Activated CD4-positive, alpha-beta T cell treated with anti-CD3 and anti-CD28 coated beads for 36 hours (primary cell): ENCODE results near the gene MXD3. TPM values are rescaled to one million over a fixed set of nuclear protein-coding genes. Genes with fewer than 3 reads are reported as not detected.
"Not testable (repeated sequence)": the region's sequence is repeated elsewhere in the genome, so short reads cannot be mapped to it uniquely, and the experiment has no call there.

ENCODE experiments used
- ATAC-seq: fragments of 200-7000 bp; cut with Tn5 transposase; one replicate; pipeline ENCODE4 v1.10.0; 2021; ENCODE audit warnings: mild to moderate bottlenecking, moderate library complexity
- CTCF ChIA-PET: fragments of 350-600 bp; sonication (Branson Sonifier 250); formaldehyde crosslinking; loops from one replicate; lab custom pipeline; 2021; ENCODE audit warnings: antibody characterized with exemption; lab: Charles Lee
- POLR2A ChIA-PET: fragments of 350-600 bp; sonication (Branson Sonifier 250); formaldehyde crosslinking; loops from one replicate; lab custom pipeline; 2021; ENCODE audit warnings: antibody characterized with exemption, inconsistent platforms; lab: Charles Lee
- DNase-seq: peaks from one replicate; pipeline ENCODE4 v3.0.0-alpha.2; 2020
- H3K27ac Mint-ChIP-seq: one replicate; pipeline ENCODE4 v1.8.0; 2021; ENCODE audit warnings: mixed read lengths
- H3K27me3 Mint-ChIP-seq: one replicate; pipeline ENCODE4 v1.8.0; 2021; ENCODE audit warnings: mixed read lengths
- H3K36me3 Mint-ChIP-seq: one replicate; pipeline ENCODE4 v1.8.0; 2021; ENCODE audit warnings: low read depth, mixed read lengths
- H3K4me1 Mint-ChIP-seq: one replicate; pipeline ENCODE4 v1.8.0; 2021; ENCODE audit warnings: mixed read lengths
- H3K4me3 Mint-ChIP-seq: one replicate; pipeline ENCODE4 v1.8.0; 2021; ENCODE audit warnings: mild to moderate bottlenecking, moderate library complexity, mixed read lengths
- H3K9me3 Mint-ChIP-seq: one replicate; pipeline ENCODE4 v1.8.0; 2021; ENCODE audit warnings: low read depth, mixed read lengths
- intact Hi-C, 2 experiments: fragments of 100-400 bp; cut with DNase I in 1 of 2; cut with micrococcal nuclease in 1 of 2; formaldehyde crosslinking; loops; one replicate each; pipeline versions ENCODE4 v1.14.2 to v1.15.1; 2022 to 2024; cut with DNase I, micrococcal nuclease
- total RNA-seq, 2 experiments: library from RNA; stranded (reverse); gene quantifications; one replicate each; pipeline ENCODE4 v1.2.3, GENCODE V29; 2021

MXD3 gene
- total RNA-seq, 2 experiments from 2014 or later, result 21.3 to 27.2 TPM

- Mint-ChIP-seq H3K36me3 (peaks cover 30% of the 10 kb centered on the region), H3K9me3 (no peaks in the 10 kb centered on the region), H3K4me1 (no peaks in the 10 kb centered on the region), H3K4me3 (no peak overlapping the region), H3K27ac (no peak overlapping the region), H3K27me3 (no peaks in the 10 kb centered on the region)
- POLR2A ChIA-PET, result no interaction called here
- ATAC-seq (no peak), DNase-seq (no peak)
- intact Hi-C loops, result loop anchor here in 1 of 2 experiments (10.0 kb wide), 1 partner anchor 156 kb away; no protein-coding TSS in a partner anchor
- CTCF ChIA-PET, result interaction anchor here (0.9 to 1.2 kb wide), 2 partner anchors 15 to 157 kb away, joined by 3 to 4 read pairs; no protein-coding TSS in a partner anchor
Measured at GRCh38 chr5:177270653-177271052, 41.0 kb downstream of the MXD3 start.

GRCh38 chr5:177269976-177270375, 41.7 kb downstream of the MXD3 start:
- no peak for ATAC-seq
- ChIA-PET POLR2A (no interaction called here), CTCF (interaction anchor here (1.1 to 1.2 kb wide), 2 partner anchors 14 to 158 kb away, joined by 3 to 4 read pairs; no protein-coding TSS in a partner anchor)
- Mint-ChIP-seq H3K27me3 (no peaks in the 10 kb centered on the region), H3K4me1 (no peaks in the 10 kb centered on the region), H3K4me3 (no peak overlapping the region), H3K9me3 (no peaks in the 10 kb centered on the region), H3K27ac (no peak overlapping the region), H3K36me3 (peaks cover 27% of the 10 kb centered on the region)
- DNase-seq, result no peak
- intact Hi-C loops, result loop anchor here in 1 of 2 experiments (10.0 kb wide), 1 partner anchor 155 kb away; no protein-coding TSS in a partner anchor

GRCh38 chr5:177269232-177269895, 42.3 kb downstream of the MXD3 start:
- POLR2A ChIA-PET, result no interaction called here
- intact Hi-C loops, result no loop called here
- Mint-ChIP-seq H3K27ac (no peak overlapping the region), H3K4me1 (peaks cover 2% of the 10 kb centered on the region), H3K9me3 (no peaks in the 10 kb centered on the region), H3K36me3 (peaks cover 27% of the 10 kb centered on the region), H3K27me3 (no peaks in the 10 kb centered on the region), H3K4me3 (no peak overlapping the region)
- DNase-seq, result no peak
- CTCF ChIA-PET, result interaction anchor here (1.1 kb wide), 1 partner anchor 157 kb away, joined by 3 read pairs; no protein-coding TSS in a partner anchor
- ATAC-seq, result no peak

GRCh38 chr5:177265395-177265794, 46.3 kb downstream of the MXD3 start:
- Mint-ChIP-seq H3K4me1 (peaks cover 5% of the 10 kb centered on the region), H3K9me3 (no peaks in the 10 kb centered on the region), H3K27ac (no peak overlapping the region), H3K4me3 (no peak overlapping the region), H3K36me3 (peaks cover 38% of the 10 kb centered on the region), H3K27me3 (no peaks in the 10 kb centered on the region)
- DNase-seq (no peak), ATAC-seq (no peak)
- POLR2A ChIA-PET, result no interaction called here
- CTCF ChIA-PET, result interaction anchor here (1.0 kb wide), 1 partner anchor 10 kb away, joined by 3 read pairs; no protein-coding TSS in a partner anchor
- intact Hi-C loops, result no loop called here

GRCh38 chr5:177264178-177264577, 47.5 kb downstream of the MXD3 start:
- H3K4me3 Mint-ChIP-seq, result no peak overlapping the region
- peaks cover 42% of the 10 kb centered on the region for H3K36me3 Mint-ChIP-seq
- H3K4me1 Mint-ChIP-seq, result peaks cover 5% of the 10 kb centered on the region
- H3K27me3 Mint-ChIP-seq, result no peaks in the 10 kb centered on the region
- no peak for DNase-seq
- peak overlapping the region; percentile 37 for H3K27ac Mint-ChIP-seq
- no peaks in the 10 kb centered on the region for H3K9me3 Mint-ChIP-seq
- CTCF ChIA-PET, result interaction anchor here (0.9 to 2.1 kb wide), 6 partner anchors 9 to 177 kb away, joined by 3 to 5 read pairs (median 4); partner anchors contain the start of gene FGFR4
- ATAC-seq, result peak; percentile 70
- POLR2A ChIA-PET, result no interaction called here
- intact Hi-C loops, result no loop called here

- ChIA-PET CTCF (no interaction called here), POLR2A (no interaction called here)
- Mint-ChIP-seq H3K27me3 (no peaks in the 10 kb centered on the region), H3K4me1 (peaks cover 5% of the 10 kb centered on the region), H3K36me3 (peaks cover 48% of the 10 kb centered on the region), H3K4me3 (no peak overlapping the region), H3K9me3 (no peaks in the 10 kb centered on the region), H3K27ac (peak overlapping the region; percentile 37)
- ATAC-seq, result no peak
- intact Hi-C loops, result no loop called here
- DNase-seq, result no peak
Measured at GRCh38 chr5:177261510-177261909, 50.2 kb downstream of the MXD3 start.

GRCh38 chr5:177260961-177261360, 50.7 kb downstream of the MXD3 start:
- POLR2A ChIA-PET, result no interaction called here
- CTCF ChIA-PET, result no interaction called here
- Mint-ChIP-seq H3K27ac (no peak overlapping the region), H3K36me3 (peaks cover 45% of the 10 kb centered on the region), H3K9me3 (no peaks in the 10 kb centered on the region), H3K27me3 (no peaks in the 10 kb centered on the region), H3K4me1 (peaks cover 5% of the 10 kb centered on the region), H3K4me3 (no peak overlapping the region)
- intact Hi-C loops, result no loop called here
- ATAC-seq (no peak), DNase-seq (no peak)

GRCh38 chr5:177258711-177259110, 53.0 kb downstream of the MXD3 start:
- H3K4me3 Mint-ChIP-seq, CTCF ChIA-PET, ATAC-seq, POLR2A ChIA-PET, H3K27ac Mint-ChIP-seq, intact Hi-C loops, DNase-seq, H3K9me3 Mint-ChIP-seq, H3K27me3 Mint-ChIP-seq, H3K4me1 Mint-ChIP-seq: not testable (repeated sequence)
- peaks cover 38% of the 10 kb centered on the region for H3K36me3 Mint-ChIP-seq

Other genes with a start within 250 kb of the MXD3 start
- 1 to 10 TPM; 1.5 to 2.0 TPM for gene FGFR4, start 225.0 kb downstream of the MXD3 start, total RNA-seq
- 10 to 100 TPM; 65.6 to 68.2 TPM for gene NSD1, start 178.1 kb downstream of the MXD3 start, total RNA-seq
- gene RAB24, start 8.2 kb downstream of the MXD3 start, total RNA-seq, result 10 to 100 TPM; 10.9 to 21.0 TPM
- gene PRELID1, start 8.1 kb downstream of the MXD3 start, total RNA-seq, result 100 to 1,000 TPM; 266 to 362 TPM
- 10 to 100 TPM; 74.5 to 92.1 TPM for gene LMAN2, start 39.8 kb upstream of the MXD3 start, total RNA-seq
- gene RGS14, start 46.0 kb upstream of the MXD3 start, total RNA-seq, result 10 to 100 TPM; 43.8 to 62.0 TPM
- under 1 TPM in 1 of 2 experiments, not detected in 1; 0.14 TPM for gene SLC34A1, start 72.5 kb upstream of the MXD3 start, total RNA-seq
- gene PFN3, start 88.8 kb upstream of the MXD3 start, total RNA-seq, result not detected
- 1 to 10 TPM; 3.4 to 4.9 TPM for gene F12, start 97.7 kb upstream of the MXD3 start, total RNA-seq
- gene GRK6, start 114.8 kb upstream of the MXD3 start, total RNA-seq, result 100 to 1,000 TPM; 110 to 141 TPM
- gene PRR7, start 134.9 kb upstream of the MXD3 start, total RNA-seq, result 10 to 100 TPM; 12.3 to 13.0 TPM
- 10 to 100 TPM; 29.5 to 41.2 TPM for gene DBN1, start 161.7 kb upstream of the MXD3 start, total RNA-seq
- 10 to 100 TPM; 41.9 to 50.2 TPM for gene PDLIM7, start 185.7 kb upstream of the MXD3 start, total RNA-seq
- gene DOK3, start 197.9 kb upstream of the MXD3 start, total RNA-seq, result 1 to 10 TPM; 4.2 to 4.8 TPM
- gene DDX41, start 205.1 kb upstream of the MXD3 start, total RNA-seq, result 100 to 1,000 TPM; 192 to 197 TPM
- gene FAM193B, start 242.7 kb upstream of the MXD3 start, total RNA-seq, result 10 to 100 TPM; 63.6 to 77.7 TPM